HG03558 (cell line): ENCODE results near the gene HRH1.

ENCODE experiments used
- ATAC-seq: cut with Tn5 transposase; IDR thresholded peaks from one replicate; pipeline ENCODE4 v1.9.1; 2021; ENCODE audit warnings: moderate number of reproducible peaks; ENCODE audit not compliant: unreplicated experiment; ENCODE audit errors: extremely low read depth

The HRH1 gene

DNA sequence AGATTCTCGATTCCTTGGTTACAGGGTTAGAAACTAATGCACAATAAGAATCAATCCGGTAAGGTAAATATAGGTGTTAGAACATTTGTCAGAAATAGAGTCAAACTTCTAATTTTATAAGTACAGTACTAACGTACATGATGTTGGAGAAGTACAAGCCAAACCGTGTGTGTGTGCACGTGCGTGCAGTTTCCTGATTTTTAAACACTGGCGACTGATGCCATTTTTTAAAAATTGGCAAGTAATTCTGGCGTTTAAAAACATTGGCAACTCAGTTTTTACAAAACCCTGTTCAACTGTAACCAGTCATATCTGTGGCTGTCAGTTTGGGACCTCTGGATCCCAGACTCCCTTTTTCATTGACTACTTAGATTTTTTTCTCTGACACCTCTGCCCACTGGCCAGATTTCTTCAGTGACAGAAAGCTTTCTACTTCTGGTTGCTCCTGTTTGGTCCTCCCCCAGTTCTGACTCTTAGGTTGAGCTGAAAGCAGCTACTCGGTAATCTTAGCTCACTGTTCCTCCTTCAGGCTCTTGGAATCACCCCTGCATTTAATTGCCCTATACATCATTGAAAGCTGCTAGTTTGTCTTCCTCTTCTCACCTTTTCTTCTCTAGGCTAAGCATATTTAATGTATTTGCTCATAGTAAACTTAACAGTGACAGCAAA is 118.7 kb downstream of the HRH1 start:
- ATAC-seq, result no peak

DNA sequence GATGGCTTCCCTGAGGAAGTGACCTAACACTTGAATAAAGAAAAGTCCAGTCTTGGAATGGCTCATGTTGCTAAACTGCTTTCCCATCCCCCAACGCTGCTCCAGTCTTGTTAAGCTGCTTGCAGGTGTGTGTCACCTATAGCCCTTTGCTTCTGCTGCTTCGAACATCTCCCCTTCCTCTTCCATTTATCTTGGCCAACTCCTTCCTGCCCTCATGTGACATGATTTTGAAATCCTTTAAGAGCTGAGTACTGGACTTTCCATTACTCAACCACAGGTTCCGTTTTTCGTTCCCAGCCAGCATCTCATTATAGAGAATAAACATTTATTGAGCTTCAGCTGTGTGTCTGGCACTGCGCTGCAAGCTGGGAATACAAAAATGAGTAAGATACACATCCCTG is 119.6 kb downstream of the HRH1 start:
- no peak for ATAC-seq

DNA sequence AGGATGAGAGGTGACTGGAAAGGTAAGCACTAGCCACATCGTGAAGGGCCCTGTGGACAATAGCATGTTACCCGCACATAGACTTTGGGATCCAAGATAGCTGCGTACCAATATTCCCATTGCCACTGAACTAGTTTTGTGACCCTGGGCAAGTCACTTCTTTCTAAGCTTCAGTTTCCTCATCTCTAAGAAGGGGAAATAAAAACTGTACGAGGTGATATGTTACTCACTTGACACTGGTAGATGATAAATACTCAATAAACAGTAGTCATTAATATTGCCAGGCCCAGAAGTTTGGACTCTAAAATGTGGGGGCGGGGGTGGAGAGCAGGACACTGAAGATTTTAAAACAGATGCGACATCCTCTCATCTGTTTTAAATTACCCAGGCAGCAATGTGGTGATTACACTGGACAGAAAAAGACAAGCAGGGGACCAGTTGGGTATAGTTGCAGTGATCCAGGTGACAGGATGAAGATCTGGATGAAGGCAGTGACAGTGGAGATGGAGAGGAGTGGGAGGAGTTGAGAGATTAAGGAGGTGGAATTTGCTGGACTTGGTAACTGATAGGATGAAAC is 120.4 kb downstream of the HRH1 start:
- ATAC-seq, result no peak

DNA sequence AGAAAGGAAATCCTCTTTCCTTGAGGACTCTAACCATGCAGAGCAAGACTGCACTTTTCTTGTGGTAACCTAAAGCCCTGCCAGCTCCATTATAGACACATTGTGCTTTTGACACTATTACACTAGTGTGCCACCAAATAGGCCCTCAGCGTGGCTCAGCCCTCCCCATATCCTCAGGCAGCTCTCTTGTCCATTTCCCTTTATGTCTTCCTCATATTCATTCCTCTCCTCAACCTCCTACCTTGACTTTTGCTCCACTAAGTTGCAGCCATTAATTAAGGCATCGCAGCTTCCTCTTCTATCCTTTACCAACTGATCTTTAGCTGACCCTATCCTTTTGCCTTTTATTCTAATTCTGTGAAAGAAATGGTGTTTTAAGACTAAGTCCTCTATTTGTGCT is 121.6 kb downstream of the HRH1 start:
- ATAC-seq, result no peak

DNA sequence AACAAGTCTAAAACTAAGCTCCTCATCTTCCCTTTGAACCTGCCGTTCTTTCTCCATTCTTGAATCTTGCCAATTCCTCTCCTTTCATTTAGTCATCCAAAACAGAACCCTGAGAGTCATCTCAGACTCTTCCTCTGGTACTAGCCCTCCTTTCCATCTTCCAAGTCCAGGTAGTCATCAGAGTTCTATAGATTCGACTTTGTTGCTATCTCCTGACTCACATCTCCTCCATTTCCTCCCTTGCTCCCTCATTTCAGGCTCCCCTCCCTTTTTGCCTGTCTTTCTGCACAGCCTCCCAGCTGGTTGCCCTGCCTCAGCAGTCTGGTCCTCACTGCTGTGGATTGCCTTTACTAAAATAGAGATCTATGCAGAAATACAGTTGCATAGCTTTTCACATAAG is 122.6 kb downstream of the HRH1 start:
- ATAC-seq, result no peak

DNA sequence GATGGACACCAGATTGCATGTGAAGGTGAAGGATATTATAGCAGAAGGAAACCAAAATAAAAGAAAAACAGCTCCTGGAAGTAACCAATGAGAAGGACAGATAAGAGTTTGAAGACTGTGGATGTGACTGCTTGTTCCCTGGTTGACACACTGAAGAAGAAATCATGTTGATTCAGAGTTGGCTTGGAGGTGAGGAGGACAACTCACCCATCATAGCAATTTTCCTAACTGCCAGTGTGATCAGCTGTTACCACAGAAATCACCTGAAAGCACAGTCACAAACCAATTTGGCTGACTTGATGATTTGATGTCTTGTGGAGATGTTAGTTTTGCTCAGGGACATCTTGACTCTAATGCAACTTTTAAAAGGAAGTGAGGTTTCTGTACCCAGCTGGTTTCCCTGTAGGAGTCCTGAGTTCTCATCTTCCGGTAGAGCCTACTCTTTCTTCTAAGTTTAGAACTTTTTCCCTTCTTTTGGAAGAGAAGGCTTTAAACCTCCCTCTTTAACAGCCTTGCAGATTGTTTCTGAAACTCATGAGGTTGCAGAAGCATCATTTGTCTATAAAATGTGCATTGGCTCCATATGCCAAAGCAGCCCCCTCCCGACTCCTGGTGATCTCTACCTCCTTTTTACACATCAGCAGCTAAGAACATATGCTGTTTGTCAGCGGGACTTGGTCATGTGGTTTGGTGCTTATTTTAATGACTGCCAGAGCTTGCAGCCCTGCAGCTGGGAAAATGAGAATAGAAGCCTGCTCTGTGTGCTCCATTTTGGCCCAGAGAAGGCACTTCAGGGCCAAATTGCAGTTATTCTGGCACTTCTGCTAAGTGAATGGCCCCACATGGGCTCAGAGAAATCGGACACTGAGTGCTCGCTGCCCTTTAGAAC is 128.2 kb downstream of the HRH1 start:
- no peak for ATAC-seq

DNA sequence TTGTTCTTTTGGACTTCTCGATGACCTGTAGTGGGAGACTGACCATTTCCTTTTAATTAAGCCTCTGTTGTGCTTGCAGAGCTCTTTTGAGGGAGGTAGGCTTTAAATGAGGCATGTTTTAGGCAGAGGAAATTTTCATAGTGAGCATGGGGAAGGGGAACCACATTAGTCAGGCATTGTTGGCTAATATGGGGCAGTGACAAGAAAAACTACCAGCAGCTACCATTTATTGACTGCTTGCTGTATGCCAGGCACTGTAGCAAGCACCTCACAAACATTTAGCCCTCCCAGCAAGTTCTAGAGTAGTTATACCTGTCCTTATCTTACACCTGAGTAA is 128.8 kb downstream of the HRH1 start:
- ATAC-seq, result no peak

DNA sequence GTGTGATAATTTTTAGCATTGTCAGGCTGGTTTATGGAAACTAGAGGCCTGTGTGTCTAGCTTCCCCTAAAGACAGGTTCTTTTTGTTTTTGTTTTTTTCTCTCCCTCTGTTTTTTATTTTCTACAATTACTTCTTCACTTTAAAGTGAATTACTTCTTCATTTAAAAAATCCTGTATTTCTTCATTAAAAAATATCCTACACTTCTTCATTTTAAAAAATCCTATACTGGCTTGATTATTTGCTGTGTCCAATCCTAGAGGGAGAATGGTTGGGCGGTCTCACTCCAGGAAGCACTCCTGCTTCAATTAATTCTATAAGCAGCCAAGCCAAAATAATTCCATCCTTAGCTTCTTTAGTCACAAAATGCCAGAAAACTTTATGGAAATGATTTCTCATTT is 129.7 kb downstream of the HRH1 start:
- no peak for ATAC-seq

DNA sequence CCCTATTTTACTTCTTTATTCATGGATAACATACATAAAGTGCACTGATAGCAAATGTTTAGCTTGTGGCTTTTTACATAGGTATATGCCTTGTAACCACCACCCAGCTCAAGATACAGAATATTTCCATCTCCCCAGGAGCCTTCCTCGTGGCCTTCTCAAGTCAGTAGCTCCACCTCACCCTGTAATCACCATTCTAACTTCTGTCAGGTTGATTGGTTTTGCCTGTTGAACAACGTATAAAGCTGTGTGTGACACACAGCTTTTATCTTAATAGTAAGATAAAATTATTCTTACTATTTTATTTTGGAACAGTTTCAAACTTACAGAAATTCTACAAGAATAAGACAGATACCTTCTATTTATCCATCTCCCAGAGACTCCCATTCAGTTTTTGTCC is 131.2 kb downstream of the HRH1 start:
- no peak for ATAC-seq

DNA sequence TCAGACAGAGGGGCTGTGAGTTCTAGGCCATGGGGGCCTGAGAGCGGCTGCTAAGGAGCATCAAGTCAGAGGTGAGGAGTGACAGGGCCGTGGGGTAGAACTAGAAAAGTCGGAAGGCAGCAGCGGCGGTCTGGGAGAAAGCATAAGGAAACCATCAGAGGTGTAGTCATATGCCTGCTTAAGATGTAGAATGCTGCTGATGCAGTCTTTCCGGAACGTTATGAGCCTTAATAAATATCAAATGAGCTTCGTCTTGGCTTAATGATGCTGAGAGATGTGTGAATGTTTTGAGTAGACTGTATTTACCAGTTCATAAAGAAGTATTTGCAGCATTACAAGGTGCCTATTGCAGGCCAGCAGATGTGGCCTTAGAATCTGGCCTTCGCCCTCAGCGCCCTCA is 133.1 kb downstream of the HRH1 start:
- no peak for ATAC-seq

DNA sequence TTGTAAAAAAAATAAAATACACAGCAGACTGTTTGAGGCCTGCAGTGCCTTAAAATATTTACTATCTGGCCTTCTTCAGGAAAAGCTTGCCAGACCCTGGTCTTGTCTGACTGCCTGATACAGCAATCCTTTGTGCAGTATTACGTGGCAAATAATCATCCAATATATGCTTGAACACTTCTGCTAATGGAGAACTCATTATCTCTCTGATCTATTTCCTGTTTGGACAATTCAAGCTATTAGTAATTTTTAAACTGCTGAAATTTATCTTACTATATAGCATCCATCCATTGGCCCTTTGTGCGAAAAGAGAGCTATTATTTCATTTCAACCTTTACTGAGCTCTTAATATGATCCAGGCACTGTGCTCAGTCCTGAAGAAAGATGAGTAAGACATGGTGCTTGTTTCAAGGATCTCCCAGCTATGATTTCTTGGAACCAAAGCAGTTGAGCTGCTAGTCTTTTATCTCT is 133.8 kb downstream of the HRH1 start:
- no peak for ATAC-seq

DNA sequence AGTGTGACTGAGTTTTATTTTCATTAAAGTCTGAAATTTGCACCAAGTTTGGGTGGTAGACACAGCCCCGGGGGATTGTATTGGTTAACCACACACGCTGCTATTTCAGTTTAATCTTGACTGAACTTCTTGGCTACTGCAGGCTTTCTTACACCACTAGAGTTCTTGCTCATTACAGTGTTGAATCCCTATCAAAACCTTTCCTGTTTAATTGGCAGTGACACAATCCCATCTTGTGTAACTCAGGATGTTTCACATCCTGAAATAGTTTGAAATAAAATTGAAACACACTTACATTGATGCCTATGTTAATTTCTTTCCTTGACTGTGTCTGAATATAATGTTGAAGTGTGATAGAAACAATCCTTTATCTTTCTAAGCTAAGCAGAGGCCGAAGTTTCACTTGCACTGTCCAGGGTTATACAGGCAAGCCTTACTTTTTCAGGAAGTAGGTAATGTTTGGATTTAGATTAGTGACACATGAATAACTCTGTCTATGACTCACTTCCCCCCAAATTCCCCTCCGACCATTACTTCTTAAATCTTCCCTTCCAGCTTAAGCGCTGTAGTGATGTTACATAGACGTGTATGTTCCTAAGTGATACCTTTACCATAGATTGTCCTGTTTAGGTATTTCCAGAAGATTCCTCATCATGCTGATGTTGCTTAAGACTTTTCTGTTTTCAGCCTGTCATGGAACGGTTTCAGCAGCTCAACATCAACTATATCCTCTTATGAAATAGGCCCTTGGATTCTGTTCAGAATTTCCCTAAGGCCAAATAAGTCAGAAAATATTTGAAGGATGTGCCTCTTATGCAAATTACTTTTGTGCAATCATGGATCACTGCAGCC is 134.7 kb downstream of the HRH1 start:
- peak; percentile 39 for ATAC-seq

DNA sequence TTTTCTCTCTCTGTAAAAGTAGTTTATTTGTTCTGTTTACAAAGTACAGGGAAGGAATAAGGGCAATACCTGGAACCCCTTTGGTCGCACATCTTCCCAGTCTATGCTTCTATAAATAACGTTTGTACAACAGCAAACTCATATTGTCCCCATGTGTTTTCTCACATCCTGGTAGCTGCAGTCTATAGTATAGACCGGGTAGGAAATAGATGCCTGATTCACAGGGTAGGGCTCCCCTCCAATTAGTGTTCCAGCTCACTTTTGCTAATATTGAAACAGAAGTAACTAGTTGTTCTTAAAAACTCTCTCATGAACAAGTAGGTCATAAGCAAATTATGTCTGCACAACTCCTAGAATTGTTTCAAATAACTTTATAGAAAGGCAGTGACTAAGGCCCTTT is 135.6 kb downstream of the HRH1 start:
- ATAC-seq, result no peak

DNA sequence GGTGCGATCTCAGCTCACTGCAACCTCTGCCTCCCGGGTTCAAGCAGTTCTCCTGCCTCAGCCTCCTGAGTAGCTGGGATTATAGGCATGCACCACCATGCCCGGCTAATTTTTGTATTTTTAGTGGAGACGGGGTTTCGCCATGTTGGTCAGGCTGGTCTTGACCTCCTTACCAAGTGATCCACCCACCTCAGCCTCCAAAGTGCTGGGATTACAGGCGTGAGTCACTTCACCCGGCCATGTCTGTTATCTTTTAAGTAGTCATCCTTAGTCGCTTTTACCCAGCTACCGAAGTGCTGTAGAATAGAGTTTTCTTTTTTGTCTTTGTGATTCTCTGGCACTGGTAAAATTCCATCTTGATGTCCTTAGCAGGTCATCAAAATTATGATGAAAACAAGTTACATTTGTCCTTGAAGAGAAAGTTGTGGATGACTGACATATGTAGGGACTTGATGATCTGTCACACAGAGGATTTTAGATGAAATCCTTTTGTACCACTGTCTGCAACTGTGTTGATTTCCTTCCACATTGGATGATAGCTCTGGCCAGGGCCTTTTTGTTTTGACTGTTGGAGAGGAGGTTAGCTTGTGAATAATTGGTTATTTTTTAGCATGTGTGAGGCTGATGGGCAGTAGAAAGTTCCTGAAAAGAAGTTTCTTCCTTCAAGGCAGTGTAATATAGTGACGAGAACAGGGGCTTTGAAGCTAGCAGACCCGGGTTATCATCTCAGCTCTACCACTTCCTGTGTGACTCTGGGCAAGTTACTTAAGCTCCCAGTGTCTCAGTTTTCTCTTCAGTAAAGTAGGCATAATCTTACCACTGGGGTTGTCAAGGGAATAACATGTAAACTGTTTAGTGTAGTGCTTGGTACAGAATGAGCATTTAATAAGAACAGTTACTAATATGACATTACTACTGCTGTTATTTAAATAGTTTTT is 136.7 kb downstream of the HRH1 start:
- no peak for ATAC-seq

DNA sequence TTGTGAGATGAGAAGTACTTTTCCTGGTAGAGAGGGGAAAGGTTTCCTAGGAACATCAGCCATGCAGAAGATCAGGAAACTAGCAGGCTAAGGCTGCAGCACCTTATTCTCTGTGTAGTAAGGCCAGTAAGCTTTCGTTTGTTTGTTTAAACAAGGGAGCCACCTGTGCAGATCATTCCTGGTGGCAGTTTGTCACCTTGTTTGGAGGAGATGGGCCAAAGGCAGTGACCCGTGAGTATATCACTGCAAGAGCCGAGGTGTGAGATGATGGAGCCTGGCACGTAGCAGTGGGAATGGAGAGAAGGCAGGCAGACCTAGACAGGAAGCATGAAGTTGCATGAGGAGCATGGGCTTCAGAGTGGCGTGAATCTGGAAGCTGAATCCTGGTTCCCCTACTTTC is 137.5 kb downstream of the HRH1 start:
- no peak for ATAC-seq

DNA sequence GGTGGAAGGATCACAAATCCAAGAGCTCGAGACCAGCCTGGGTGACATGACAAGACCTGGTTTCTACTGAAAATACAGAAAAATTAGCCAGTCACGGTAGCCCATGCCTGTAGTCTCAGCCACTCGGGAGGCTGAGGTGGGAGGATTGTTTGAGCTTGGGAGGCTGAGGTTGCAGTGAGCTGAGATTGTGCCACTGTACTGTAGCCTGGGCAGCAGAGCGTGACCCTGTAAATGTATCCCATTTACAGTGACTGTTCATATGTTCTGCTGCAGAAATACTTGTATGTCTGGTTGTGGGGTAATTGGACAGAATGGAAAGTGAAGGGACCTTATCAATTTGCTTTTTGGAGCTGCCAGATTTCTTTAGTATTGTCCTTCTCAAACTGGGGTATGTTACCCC is 142.8 kb downstream of the HRH1 start:
- no peak for ATAC-seq

DNA sequence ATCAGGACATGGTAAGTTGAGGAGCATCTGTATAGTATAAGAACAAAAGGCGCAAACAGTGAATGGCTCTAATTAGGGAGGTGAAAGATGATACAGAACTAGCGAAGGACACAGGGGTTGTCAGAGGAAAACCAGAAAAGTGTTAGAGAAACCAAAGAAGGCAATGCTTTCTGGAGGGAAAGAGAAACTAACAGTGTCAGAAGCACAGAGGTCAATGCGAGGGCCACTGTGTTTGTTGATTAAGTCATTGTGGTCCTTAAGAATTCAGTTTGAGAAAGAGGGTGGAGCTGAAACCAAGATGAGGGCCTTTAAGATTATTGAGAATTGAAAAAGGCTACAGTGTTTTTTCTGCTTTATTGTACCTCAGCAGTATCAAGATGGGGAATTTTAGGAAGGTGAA is 146.7 kb downstream of the HRH1 start:
- peak; percentile 89 for ATAC-seq

DNA sequence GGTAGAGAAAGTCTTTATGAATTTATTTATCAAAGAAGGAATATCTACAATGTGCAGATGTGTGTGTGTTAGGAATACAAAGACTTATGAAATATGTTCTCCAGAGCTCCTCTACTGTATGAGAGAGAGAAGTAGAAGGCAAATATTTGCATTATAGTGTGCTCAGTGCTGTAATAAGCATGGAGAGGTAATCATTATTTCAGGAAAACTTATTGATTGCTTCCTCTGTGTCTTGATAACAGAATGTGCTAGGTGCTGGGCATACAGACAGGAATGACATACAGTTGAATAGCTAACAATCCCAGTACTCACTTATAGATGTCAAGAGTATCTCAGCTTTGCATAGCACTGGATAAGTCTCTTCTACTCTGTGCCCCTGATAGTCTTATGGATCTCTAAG is 148.2 kb downstream of the HRH1 start:
- ATAC-seq, result no peak

DNA sequence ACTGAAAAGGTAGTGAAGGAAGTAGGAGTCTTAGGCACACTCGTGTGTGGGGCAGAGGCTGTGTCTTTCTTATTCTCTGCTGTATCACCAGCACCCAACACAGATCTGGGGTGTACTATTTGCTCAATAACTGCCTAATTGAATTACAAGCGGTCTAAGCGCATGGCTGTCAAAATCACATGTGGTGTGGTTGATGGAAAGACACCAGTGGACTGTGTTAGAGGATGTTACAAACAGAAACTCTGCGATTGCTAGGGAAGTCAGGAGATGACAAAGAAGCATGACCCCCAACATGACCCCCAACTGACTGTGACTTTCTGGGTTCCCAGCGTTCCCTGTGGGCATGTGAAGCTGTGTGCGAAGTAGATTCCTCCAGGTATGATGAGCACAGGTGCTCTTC is 149.9 kb downstream of the HRH1 start:
- ATAC-seq, result no peak

DNA sequence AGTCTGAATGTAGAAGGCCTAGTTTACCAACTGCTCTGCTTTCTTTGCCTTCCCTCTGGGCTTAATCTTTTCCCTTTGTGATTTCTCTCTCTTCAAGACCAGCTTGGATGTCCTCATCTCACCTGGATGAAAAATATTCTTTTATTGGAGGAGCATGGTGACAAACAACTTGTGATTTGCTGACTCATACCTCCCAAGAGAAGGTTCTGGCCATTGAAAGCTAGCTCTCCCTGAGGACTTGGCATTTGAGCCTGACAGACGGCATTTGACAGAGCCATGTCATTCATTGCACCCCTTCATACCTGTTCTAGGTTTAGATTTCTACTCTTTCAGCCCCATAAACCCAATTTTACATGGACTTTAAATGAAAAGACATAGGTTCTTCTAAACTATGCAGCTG is 151.2 kb downstream of the HRH1 start:
- no peak for ATAC-seq
